AG08395 (cell line): Measurements from ENCODE around the gene HS1BP3.

Source experiments
- DNase-seq: peaks from one replicate; pipeline ENCODE4 v3.0.0; 2012; ENCODE audit warnings: mixed read lengths, low spot score

The HS1BP3 gene

GRCh38 chr2:20645761-20646160 lies 5.1 kb downstream of the HS1BP3 start:
- DNase-seq, result no peak

- DNase-seq, result no peak
These were observed 5.6 kb downstream of the HS1BP3 start for GRCh38 chr2:20645301-20645701.

GRCh38 chr2:20643826-20644225 lies 7.1 kb downstream of the HS1BP3 start:
- no peak for DNase-seq

DNA sequence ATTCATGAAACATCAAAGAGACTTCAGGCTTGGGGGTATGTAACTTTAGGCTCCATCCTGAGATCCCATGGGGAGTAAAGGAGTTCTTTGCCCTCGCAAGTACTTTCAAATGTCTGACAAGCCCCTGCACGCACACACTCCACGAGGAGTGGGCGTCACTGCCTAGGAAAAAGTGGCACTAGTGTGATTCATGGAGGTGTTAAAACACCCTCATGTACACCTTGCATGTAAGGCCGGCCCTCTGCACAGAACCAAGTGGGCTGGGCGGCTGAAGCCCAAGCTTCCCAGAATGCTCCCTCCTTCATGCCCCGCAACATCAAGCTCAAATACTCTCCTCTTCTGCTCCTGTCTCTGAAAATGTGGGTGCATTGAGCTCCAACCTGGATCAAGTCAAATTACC lies 7.8 kb downstream of the HS1BP3 start:
- no peak for DNase-seq

GRCh38 chr2:20642055-20642971 lies 8.6 kb downstream of the HS1BP3 start:
- peak; percentile 89 for DNase-seq

DNA sequence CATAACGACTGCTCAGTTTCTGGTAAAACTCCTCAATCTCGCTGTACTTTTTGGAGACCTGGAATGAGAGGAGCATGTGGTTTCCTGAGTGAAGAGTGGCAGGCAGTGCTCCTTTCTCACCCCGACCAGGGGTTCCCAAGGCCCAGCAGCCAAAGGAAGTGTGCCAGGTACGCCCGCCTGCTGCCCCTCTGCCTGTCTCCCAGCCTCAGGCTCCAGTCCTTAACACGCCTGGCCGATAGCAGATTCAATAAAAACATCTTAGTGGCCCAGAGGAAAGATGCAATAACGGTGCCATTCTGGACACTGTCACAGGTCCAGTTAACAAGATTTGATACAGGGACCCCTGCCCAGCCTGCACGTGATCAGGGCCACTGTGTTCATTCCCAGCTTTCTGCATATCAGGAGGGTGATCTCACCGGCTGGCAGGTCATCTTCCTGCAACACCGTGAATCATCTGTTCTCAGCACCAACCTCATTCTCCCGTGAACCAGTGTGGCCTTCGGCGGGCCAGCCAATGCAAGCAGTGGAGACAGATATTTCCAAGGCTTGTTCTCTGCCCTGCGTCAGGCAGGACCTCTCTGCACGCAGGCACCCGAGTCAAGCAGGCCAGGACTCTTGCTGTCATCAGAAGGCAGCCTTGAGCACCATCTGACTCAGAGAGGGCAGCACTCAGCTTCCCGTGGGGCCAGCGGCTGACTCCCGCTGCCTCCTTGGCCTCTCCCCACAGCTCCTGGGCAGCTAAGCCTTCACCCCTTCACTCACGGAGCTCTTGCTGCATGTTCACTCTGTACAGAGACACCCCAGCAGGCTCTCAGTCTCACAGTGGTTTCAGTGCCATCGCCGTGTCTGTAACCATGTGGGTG lies 9.5 kb downstream of the HS1BP3 start:
- DNase-seq, result no peak

DNA sequence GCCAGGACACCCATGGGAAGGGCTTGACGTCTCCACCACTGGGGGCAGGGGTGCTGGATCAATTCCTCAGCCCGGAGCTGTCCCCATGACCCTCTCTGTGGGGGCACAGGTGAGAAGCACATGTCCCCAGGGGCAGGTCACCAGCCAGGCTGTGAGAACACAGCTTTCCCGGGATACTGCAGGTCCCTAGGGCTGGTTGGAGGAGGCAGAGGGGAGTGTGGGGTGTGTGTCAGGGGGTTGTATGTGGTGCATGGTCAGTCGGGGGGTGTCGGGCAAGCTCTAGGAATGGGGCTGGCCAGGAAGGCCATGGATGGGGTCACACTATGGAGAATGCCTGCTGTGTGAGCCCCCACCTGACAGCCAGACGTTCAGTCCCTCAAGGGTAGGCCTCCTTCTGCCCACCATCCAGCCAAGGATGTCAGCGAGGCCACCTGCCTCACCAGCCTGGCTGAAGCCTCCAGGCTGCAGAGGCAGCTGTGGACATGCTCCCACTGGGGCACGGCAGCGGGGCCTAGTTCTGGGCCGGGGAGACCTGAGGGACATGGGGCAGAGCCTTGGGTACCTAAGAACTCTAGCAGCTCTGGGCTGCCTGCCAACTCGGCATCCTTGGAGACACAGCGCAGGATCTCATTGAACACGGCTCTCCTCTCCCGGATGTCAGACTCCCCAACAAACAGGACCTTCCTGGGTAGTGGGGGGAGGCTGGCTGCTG lies 10.3 kb downstream of the HS1BP3 start:
- DNase-seq, result no peak

GRCh38 chr2:20638646-20639430 lies 12.1 kb downstream of the HS1BP3 start:
- DNase-seq, result no peak

GRCh38 chr2:20638014-20638413 lies 12.9 kb downstream of the HS1BP3 start:
- no peak for DNase-seq

GRCh38 chr2:20637147-20637546 lies 13.8 kb downstream of the HS1BP3 start:
- DNase-seq, result no peak

DNA sequence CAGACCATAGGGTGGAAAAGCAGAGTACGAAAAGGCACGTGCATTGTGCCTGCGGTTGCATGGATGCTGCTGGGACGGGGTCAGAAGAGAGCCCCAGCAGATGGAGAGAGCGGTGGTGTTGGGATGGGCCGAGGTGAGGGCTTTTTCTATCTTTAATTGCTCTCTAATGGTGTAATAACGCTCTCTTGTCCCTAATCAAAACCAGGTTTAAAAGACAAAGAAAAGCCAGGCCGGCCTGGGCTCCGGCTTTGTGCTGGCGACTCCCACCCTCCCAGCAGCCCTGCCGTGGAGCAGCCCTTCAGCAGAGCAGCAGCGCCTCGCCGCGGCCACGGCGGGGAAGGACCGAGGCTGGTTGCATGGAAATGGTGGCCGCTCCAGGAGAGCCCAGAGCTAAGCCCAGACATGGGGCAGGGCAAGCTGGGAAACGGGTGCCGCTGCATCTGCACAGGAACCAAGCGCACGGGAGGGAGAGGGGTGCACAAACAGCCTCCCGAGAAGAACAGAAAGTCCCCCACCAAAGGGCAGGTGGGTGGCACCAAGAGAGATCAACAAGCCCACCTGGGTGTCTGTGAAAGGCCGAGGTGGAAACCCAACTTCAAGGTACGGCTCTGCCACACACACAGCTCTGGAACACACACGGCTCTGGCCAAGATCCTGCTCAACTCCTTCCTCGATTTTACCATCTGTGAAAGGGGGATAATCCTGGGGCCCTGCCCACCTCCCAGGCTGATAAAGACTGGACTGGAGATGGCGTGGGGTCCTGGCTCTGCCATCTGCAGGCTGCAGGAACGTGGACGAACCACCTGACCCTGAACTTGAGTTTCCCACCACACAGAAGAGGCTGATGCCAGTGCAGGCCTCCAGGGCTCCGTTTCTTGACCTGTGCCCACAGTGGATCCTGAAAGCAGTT lies 15.0 kb downstream of the HS1BP3 start:
- DNase-seq, result peak; percentile 93

DNA sequence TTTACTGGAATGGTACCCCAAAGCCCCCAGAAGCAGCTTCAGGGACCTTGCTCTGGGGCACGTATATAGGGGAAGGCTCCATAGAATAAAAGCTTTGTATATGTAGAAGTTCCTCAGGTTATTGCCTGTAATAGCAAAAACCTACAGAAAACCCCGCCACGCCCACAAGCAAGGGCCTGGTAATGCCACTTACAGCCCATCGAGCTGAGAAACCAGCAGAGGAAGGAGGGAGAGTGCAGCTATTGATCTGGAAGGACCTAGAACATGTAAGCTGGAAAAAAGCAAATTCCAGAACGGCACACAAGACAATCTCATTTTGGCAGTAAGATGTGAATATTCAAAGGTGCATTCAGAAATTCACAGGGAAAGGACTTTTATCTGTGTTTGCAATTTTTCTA lies 15.8 kb downstream of the HS1BP3 start:
- no peak for DNase-seq

- peak; percentile 38 for DNase-seq
These were observed 16.3 kb downstream of the HS1BP3 start for GRCh38 chr2:20634507-20635112.

- DNase-seq, result no peak
These were observed 16.9 kb downstream of the HS1BP3 start for GRCh38 chr2:20633794-20634506.

- no peak for DNase-seq
These were observed 17.9 kb downstream of the HS1BP3 start for GRCh38 chr2:20633001-20633400.

DNA sequence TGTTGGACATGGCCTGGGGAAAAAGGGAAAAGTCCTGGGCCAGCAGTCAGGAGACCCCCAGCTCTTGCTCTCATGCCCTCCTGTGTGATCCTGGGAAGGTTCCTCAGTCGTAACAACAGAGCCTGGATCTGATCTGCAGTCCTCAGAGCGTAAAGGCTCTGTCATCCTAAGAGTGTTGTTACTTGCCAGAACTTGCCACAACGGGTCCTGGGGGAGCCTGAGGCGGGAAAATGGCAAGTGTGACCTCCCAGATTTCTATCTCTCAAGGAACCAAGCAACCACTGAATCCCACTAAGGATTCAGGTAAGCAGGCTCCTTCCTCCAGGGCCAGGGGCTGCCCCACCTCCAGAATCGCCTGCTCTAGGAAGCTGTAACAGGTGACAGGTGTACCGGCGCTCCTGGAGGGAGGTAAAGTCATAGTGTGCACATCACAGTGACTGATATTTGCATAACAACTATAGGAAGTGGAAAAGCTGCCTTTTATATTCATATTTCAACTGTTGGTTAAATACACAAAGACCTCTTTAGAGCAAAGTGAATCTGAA lies 18.4 kb downstream of the HS1BP3 start:
- no peak for DNase-seq

DNA sequence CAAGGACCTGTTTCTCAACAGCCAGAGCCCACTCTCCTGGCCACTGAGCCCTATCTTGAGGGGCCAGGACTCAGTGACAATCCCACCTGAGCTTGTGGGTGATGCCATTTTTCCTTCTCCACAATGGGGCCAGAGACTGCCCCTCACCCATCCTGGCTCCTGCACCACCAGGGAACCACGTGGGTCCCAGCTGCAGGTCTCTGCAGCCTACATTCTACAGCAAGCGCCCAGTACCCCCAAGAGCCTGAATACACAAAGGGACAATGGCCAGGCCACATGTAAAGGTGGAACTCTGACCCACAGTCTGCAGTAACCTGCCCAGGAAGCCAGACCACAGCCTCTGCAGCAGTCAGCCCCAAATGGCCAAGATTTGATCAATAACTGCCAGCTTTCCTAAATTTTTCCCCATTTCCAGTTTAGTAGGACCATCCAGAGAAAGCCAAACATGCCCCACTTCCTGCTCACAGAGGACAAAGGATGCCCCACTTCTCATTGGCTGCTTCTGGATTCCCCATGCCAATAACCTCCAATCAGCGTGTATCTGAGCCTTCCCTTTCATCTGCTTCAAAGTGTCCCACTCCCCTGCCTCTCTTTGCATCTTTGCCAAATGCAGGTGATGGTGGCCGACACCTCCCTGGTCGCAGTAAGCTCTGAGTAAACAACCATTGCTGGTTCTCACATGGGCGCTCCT lies 19.1 kb downstream of the HS1BP3 start:
- no peak for DNase-seq

GRCh38 chr2:20630967-20631366 lies 19.9 kb downstream of the HS1BP3 start:
- no peak for DNase-seq
